NCI-H345 (cell line): ENCODE measurements around the gene RPS27L.

ENCODE experiments used
- DNase-seq: peaks from one replicate; lab custom pipeline; 2025; lab: John Stamatoyannopoulos, UW

Gene RPS27L

DNA sequence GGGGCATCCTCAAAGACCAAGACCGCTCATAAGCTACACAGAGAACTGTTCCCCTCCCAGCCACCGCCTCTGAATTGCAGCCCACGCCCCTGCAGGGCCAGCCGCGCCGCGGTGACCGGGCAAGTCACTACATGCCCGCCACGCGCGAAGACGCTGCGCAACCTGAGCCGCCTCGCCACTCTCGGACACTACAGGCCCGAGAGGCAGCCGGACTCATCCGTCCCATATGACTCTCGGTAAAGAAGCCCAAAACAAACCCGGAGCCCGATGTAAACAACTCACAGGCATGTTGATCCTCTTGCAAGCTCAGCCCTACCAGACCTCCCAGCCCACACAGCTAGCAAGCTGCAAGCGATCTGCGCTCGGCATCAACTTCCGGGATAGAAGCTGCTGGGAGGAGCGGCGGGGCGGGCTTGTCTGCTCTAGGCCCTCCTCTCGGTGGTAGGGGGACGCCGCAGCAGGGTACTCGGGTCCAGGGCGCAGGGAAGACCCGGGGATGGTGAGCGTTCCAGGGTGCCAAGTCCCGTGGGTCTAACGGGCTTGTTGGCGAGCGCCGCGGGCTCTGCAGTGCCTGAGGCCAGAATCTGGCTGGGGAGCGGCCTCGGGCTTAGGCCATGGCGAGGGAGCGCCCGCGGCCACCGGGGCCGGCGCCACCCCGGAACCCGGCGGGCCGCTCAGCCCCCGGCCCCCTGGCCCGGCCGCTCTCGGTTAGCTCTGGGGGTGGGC is at the start of gene RPS27L:
Gene RPS27L, minus strand, starts transcription at position 360 of the 726 bp plus-strand sequence. Its CDS starts 72 bp downstream, at position 288.
- DNase-seq = peak; percentile 83

DNA sequence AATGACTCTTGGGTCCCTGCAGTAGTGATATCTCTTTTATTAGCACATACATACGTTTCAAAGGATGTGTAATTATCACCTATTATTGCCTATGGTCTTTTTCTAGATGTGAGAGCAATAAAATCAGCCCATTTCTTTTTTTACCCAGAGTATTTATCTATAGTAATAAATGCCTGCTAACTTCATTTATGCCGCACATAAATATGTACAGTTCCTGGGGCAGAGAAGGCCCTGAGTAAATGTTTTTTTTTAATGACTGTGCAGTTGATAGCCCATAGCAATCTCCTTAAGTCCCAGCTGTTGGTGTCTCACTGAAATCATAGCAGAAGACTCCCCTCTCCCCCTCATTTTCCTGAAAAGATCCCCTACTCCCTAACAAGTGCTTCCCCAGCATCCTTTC is 48.8 kb upstream of the RPS27L start:
- DNase-seq = no peak

DNA sequence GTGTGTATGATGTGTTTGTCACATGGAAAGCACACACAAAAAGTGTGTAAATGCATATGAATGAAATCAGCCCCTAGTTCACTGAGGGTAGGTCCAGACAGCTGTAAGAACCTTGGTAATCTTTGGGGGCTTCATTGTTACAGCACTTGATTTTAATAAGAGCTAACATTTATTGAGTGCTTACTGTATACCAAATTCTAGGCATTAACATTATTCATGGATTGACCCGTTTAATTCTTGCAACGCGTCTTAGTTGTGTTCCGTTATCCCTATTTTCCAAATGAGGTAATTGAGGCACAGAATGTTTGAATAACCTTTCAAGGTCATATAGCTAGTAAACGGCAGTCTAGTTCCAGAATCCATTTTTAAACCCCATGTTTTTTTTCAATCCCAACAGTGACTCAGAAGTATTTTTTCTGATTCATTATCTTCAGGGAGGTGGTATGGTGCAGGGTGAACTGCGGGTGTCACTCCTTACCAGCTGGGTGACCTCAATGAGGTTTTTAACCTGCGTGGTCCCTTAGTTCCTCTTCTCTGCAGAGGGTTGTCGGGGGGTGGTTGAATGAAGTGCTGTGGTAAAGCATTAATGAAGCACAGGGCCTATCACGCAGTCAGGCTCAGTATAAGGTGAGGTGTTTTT is 46.3 kb upstream of the RPS27L start:
- DNase-seq = no peak

DNA sequence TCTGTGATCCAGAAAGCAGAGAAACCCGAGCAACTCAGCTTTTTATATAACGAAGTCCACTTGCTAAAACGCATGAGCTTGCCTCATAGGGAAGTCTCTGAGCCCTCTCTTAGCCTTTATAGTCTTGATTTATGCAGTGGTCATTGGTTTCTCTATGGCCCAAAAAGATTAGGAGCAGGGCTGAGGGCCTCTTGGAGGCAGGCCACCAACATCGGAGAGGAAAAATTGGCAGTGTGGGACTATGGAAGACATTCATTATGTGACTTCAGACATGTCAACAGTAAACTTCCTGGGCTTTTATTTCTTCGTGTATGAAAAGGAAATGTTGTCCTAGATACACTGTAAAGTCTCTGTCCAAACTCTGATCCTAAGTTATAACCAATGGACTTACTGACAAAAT is 45.6 kb upstream of the RPS27L start:
- no peak for DNase-seq

DNA sequence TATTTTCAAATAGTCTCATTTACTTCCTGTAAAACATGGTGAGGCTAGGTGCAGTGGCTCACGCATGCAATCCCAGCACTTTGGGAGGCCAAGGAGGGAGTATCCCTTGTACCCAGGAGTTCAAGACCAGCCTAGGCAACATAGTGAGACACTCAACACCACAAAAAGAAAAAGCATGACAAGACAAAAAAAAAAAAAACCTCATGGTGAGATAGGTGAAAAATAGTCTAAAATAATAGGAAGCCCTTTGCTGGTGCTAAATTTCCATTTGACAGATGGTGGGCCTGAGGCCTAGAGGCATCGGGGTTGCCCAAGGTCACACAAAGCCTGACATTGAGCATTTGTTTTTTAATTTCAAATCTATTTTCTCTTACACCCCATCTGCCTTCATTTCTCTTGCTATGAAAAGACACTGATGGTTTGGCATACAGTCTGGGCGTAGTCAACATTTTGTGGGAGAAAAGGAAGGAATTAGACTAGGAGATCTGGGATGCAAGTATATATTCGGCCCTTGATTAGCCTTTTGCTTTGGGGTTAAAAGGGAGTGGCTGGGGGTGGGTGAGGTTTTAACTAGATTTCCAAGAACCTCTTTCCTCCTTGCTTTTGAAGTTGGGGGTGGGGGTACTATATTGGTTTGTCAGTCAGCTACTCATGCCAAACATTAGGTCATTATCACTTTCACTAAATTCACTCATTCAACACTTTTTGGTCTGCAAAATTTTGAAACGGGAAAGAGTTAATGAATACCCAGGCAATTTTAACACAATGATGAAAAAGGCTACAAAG is 43.4 kb upstream of the RPS27L start:
- DNase-seq = no peak

DNA sequence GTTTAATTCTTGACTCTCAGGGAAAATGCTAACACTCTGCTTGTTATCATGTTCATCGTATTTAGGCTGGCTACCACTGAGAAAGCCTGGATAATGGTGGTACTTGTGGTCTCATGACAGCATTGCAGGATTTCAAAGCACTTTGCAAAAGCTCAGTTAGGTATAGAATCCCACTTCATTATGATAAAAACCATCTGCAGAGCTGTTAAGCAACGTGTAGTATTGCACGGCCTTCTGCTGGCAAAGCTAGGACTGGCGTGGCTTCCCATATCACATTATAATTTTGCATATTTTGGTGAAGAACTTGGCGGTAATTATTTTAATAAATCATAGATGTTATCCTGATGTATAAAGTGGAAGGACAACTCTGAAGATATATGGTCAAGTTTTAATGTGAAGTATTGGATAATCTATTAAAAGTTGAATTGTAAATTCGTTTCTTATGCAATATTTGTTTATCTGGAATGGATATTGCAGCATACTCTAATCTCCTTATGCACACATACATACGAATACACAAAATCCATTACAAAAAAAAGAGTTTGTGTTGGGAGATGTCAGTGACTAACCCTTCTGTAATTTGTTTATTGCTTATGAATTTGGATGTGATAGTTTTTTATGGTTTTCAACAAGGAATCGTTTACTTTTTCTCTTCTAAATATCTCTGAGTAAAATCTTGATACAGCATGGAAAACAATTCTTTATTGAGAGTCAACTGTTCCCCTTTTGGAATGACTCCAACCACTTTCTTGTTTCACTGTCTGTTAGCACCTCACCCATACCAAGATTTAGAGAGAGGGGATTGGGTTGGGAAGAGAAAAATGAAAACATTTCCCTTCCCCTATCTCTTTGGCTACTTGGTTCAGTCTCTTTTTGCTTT is 41.3 kb upstream of the RPS27L start:
- no peak for DNase-seq

DNA sequence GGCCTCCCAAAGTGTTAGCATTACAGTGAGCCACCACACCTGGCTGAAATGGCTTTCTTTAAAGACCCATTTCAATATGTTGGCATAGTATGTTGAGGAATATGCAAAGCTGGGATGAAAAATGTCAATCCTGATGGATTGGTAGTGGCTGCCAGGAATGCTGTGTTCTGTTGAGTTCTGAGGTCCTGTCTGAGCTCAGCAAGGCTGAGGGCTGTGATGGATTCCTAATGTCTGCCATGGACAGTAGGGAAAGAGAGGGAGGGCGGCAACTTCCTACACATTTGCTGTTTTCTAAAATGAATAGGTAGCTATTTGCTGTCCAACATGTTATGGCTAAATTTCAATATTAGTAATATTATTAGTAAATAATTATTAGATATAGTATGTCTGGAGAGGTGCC is 40.3 kb upstream of the RPS27L start:
- no peak for DNase-seq

DNA sequence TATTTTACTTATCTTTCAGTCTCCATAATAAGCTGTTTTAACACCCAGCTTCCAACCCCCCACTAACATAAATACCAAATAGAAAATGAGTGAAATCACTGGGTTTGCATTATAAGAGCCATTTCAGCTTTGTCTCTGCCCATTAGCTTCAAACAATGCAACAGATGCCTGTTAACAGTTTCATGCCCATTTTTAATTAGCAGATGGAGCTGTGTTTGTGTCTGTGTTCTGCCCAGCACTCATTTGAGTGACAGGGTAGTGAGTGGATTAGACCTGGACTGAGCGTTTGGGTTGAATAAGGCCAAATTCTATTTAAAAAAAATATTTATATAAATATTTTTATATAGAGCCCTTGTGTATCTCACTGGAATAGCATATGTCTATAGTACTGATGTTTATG is 39.6 kb upstream of the RPS27L start:
- no peak for DNase-seq

DNA sequence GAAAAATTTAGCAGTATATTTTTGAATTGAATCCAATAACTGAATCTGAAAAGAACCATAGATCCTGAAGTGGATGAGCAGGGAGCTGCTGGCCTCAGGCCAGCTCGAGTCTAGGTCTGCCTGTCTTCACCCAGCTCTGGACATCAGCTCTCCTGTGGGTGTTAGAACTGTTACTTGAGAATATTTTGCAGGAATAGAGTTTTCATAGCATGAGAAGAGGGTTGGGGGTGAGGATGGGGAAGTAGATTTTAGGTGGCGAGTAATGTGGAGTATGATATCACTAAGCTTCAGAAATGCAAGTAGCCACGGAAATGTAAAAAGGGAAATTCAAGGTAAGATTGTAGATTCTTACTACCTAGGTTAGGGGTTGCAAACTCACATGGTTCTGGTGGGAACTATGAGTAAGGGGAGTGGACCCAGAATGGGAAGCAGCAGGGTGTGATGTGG is 38.3 kb upstream of the RPS27L start:
- DNase-seq = peak; percentile 18

DNA sequence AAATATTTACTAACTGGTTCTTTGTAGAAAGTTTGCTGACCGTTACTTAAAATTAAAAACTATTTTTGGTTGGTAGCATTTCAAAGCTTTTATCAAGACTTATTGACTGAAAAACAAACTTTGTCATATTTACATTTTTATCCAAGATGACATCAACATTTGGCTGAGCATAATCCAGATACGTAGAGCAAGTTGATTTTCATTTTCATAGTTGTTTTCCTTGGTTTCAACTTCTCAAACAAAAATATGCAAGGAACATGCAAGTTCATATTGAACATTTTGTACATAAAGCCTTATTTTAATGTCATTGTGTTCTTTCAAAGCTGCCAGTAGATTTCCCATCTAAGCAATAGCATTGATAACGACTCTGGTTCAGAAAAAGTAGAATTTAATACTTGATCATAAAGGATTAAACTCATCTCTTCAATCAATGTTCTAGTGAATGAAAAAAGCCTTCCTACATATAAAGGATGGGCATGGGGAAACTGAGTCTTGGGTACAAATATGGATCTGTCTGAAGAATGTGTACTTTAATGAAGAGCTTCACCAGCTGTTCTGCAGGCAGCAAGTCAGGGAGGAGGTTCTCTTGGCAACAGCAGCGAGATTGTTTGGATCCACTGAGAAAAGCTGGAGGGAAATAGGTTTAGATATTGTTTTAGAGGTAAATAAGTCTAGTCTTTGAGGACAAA is 37.7 kb upstream of the RPS27L start:
- DNase-seq = no peak

DNA sequence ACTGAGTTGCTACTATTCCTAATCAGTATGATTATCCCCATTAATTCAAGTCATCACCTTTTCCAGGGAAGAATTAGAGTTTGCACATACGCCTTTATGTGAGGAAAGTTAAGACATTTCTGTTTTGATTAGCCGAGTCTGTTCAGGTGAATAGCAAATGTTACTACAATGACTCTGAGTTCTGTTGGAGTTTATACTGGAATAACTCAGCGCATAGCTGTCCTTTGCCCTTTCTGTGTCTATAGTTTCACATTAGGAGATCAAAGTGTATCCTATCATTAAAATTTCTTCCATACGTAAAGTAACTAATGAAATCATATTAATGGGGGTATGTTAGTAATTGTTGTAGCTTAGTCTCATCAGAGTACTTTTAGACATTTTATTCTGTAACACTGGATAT is 37.0 kb upstream of the RPS27L start:
- no peak for DNase-seq

DNA sequence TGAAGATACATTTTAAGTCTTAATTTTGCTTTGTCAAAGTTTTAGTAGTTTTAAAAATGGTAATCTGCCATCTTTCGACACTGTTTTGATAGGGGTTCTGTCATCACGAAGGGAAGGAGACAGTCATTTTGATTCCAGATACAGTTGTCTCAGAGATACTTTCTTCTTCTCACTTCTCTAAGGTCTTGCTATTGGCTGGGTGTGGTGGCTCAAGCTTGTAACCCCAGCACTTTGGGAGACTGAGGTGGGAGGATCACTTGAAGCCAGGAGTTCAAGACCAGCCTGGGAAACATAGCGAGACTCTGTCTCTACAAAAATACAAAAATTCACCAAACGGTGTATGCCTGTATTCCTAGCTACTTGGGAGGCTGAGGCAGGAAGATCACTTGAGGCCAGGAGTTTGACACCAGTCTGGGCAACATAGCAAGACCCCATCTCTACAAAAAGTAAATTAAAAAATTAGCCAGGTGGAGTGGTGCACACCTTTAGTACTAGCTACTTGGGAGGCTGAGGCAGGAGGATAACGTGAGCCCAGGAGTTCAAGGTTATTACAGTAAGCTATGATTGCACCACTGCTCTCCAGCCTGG is 35.4 kb upstream of the RPS27L start:
- no peak for DNase-seq

DNA sequence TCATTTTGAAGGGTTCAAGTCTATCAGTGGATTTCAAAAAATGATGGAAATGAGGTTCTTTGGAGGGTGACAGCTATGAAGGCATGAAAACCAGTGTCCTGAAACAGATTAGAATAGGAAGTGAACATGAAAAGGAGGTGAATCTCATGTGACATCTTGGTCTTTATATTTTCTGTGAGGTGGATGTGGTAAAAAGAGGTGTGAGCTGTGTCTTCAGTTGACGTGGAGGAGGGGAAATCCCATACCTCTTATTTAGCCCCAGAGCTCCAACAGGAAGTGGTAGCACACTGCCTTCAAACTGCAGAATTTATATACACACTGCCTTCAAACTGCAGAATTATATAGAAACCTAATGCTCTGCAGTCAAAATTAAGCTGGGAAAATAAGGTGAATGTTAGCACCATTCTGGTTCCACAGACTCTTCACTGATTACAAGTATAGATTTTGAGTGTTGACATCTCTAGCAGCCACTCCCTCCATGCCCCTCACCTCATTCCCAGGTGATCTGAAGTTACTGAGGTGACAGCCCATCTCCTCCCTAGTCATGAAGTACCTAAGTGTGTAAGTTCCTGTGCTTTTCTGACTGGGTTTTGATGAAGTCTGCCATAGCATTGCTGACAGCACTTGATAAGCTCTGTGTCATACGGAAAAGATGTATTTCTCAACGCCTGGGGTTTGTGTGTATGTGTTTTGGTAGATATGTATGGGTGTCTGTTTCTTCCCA is 34.8 kb upstream of the RPS27L start:
- DNase-seq = no peak

DNA sequence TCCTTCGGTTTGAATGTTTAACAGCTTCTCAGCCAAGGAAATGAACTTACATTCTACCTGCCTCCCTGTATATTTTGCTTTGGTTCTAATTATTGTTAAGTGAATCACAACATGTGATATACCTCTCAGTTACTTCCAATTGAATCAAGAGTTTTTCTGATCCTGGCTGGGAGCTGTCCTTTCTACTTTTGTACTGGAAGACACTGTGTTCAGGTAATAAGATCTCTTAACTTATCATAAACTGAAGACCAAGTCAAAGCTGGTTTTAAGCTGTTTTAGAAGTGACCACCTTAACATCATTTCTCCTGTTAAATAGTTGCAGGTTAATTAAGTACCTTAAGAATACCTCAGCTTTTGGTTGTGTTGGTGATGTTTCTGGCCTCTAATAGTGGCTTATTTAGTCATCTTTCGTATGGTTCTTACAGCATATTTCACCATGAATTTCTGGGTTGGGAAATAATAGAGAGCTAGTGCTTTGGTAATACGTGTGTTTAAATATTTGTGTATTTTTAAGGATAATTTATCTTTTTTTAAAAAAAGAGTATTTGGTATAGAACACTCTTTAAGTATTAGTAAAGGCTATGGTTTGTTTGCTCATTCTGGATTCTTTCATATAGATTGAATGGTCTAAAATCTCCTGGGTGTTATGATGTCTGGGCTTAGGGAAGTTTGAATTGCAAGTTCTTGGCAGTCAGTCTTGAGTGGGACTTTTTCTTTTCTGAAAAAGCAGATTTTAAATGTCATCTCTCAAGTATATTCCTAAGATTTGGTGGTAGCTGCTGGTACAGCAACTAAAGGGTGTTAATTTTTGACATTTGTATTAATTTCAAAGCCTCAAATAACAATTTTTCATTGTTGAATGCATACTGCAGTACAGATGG is 33.7 kb upstream of the RPS27L start:
- no peak for DNase-seq

DNA sequence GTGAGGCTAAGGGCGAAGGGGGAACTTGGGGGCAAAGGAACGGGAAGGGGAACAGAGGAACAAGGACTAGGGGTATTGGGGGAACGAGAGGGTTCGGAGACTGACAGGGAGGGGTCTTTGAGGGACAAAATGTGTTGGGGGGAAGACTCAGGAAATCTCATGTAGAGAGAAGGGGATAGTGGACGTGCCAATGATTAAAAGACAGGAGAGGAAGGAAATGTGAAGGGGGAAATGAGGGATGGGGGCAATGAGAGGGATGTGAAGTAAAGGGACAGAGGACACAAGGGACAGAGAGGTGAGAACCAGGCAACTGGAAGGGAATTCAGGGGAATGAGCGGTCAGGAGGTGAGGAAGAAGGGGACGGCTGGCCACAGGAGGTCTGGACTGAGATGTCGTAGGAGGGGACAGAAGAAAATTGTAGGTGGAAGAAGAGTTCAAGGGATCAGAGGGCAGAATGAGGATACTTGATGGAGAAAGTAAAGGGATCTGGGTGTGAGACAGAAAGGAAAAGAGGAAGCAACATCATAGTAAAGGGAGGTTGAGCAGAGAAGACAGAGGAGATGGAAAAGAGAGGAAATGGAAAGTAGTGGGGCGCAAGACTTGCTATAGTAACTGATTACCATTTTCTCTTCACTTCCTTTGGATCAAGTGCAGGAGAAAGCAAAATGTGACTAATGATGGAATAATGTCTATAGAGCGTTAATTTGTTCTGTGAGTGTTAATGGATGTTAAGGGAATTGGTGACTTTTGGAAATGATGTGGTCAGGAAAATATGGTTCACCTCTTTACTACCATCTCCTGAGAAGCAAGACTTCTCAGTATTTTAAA is 32.9 kb upstream of the RPS27L start:
- no peak for DNase-seq

DNA sequence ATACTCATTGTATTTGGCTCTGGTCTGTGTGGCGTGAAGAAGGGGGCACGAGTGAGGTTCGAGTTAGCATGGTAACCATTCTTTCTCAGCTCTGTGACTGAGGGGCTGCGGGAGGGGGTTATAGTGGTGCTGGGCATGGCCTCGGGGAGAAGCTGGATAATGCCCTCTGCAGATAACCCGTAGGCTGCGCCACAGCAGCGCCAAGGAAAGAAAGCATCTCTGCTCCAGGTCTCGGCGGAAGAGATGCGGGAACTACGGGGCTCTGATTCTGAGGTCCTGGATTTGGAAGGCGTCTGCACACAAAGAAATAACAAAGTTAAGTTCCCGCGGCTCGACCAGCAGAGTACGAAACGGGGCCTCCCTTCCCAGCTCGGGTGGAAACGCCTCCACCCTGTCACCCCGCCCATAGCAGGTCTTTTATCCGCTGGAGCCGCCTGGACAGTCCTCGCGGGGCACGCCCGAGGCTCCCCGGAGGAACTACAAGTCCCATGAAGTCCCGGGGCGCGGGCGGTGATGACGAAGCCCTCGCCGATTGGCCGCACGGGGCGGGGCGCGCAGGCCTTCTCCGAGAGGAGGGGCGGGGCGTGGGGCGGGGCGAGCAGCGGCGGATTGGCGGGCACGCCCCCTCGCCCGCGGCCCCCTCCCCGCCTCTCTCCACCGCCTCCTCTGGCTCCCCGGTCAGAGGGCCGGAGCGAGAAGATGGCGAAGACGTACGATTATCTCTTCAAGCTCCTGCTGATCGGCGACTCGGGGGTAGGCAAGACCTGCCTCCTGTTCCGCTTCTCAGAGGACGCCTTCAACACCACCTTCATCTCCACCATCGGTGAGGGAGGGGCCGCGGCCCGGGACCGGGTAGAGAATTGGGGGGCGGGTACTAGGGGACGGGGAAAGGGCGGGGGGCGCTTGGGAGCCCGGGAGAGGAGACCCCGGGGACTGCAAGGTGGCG is 31.9 kb upstream of the RPS27L start, which contains the start of gene RAB8B:
Gene RAB8B, plus strand, starts transcription at position 681 of the 946 bp plus-strand sequence. Its CDS starts 19 bp downstream, at position 700.
- peak; percentile 93 for DNase-seq
